A673 (cell line): Measurements from ENCODE around the gene HOXA9. TPM values are rescaled to one million over a fixed set of nuclear protein-coding genes. Genes with fewer than 3 reads are reported as not detected.

Experiments used
- BruUV-seq: library from RNA; stranded (reverse); fragments of 400-500 nt; replicated peaks from 2 replicates; lab custom pipeline; 2021; lab: Mats Ljungman, UMichigan
- CTCF ChIA-PET: fragments of 300-600 bp; sonication (Branson Sonifier 250); formaldehyde crosslinking; loops from one replicate; lab custom pipeline; 2022; ENCODE audit warnings: antibody characterized with exemption; lab: Charles Lee
- POLR2A ChIA-PET: fragments of 300-600 bp; sonication (Branson Sonifier 250); formaldehyde crosslinking; loops from one replicate; lab custom pipeline; 2022; ENCODE audit warnings: antibody characterized with exemption; ENCODE audit not compliant: low non-redundant PET; lab: Charles Lee
- DNase-seq: peaks from one replicate; pipeline ENCODE4 v3.0.0-alpha.2; 2015; ENCODE audit warnings: low spot score
- H3K27ac ChIP-seq: fragments of 200-600 bp; sonication (generic); 2 replicates; pipeline ENCODE4 v1.5.1; 2016; ENCODE audit warnings: mixed run types, low read depth, mild to moderate bottlenecking, mixed read lengths, antibody characterized with exemption, low read length; ENCODE audit not compliant: poor library complexity, severe bottlenecking
- H3K27me3 ChIP-seq: fragments of 200-600 bp; sonication (generic); replicated peaks from 2 replicates; pipeline ENCODE4 v1.6.1; 2017; ENCODE audit warnings: mixed run types, low read depth, mild to moderate bottlenecking, mixed read lengths, antibody characterized with exemption, low read length; ENCODE audit not compliant: insufficient read depth, poor library complexity
- H3K36me3 ChIP-seq: fragments of 200-600 bp; sonication (generic); 2 replicates; pipeline ENCODE4 v1.6.1; 2016; ENCODE audit warnings: mixed run types, mild to moderate bottlenecking, mixed read lengths, antibody characterized with exemption, low read length; ENCODE audit not compliant: insufficient read depth, poor library complexity, severe bottlenecking
- H3K4me1 ChIP-seq: fragments of 200-600 bp; sonication (generic); 2 replicates; pipeline ENCODE4 v1.6.1; 2017; ENCODE audit warnings: mixed run types, mild to moderate bottlenecking, mixed read lengths, antibody characterized with exemption, low read length; ENCODE audit not compliant: insufficient read depth, poor library complexity, severe bottlenecking
- H3K4me3 ChIP-seq: fragments of 200-600 bp; sonication (generic); 2 replicates; pipeline ENCODE4 v1.5.1; 2016; ENCODE audit warnings: low read depth, mixed run types, mild to moderate bottlenecking, mixed read lengths, low read length; ENCODE audit not compliant: poor library complexity, severe bottlenecking
- H3K9me3 ChIP-seq: fragments of 200-600 bp; sonication (generic); 2 replicates; pipeline ENCODE4 v1.6.1; 2016; ENCODE audit warnings: mixed run types, low read depth, mild to moderate bottlenecking, mixed read lengths, antibody characterized with exemption, low read length; ENCODE audit not compliant: poor library complexity, severe bottlenecking
- CTCF ChIP-seq: fragments of 300-800, 200-600 bp; sonication (generic); conservative IDR thresholded peaks from 2 replicates; pipeline ENCODE4 v1.5.1; 2017; ENCODE audit warnings: low read depth, mild to moderate bottlenecking, antibody characterized with exemption, low read length, moderate library complexity, mixed read lengths
- EZH2 ChIP-seq: fragments of 200-600 bp; sonication (generic); IDR thresholded peaks from 2 replicates; pipeline ENCODE4 v1.6.1; 2017; ENCODE audit warnings: borderline replicate concordance, low read depth, mild to moderate bottlenecking, mixed read lengths, antibody characterized with exemption, low read length; ENCODE audit not compliant: poor library complexity, severe bottlenecking
- intact Hi-C: fragments of 100-400 bp; cut with micrococcal nuclease; formaldehyde crosslinking; loops from one replicate; pipeline ENCODE4 v1.10.0; 2022; ENCODE audit not compliant: unreplicated experiment
- total RNA-seq: library from RNA; stranded (reverse); gene quantifications from 2 replicates; pipeline ENCODE4 v1.2.3, GENCODE V29; 2021

Gene HOXA9
- total RNA-seq, 1 experiment from 2014 or later, result not detected

- intact Hi-C loops, result no loop called here
- no peak overlapping the region for H3K27ac ChIP-seq
- TF ChIP-seq EZH2 (no peak), CTCF (no peak)
- no peaks in the 10 kb centered on the region for H3K36me3 ChIP-seq
- H3K4me3 ChIP-seq, result no peak overlapping the region
- POLR2A ChIA-PET, result no interaction called here
- no peak for DNase-seq
- peaks cover 95% of the 10 kb centered on the region for H3K27me3 ChIP-seq
- BruUV-seq, result no TSS peak
- CTCF ChIA-PET, result no interaction called here
- H3K4me1 ChIP-seq, result peaks cover 7% of the 10 kb centered on the region
- no peaks in the 10 kb centered on the region for H3K9me3 ChIP-seq
Measured at GRCh38 chr7:27174874-27175625, 9.7 kb upstream of the HOXA9 start.

DNA sequence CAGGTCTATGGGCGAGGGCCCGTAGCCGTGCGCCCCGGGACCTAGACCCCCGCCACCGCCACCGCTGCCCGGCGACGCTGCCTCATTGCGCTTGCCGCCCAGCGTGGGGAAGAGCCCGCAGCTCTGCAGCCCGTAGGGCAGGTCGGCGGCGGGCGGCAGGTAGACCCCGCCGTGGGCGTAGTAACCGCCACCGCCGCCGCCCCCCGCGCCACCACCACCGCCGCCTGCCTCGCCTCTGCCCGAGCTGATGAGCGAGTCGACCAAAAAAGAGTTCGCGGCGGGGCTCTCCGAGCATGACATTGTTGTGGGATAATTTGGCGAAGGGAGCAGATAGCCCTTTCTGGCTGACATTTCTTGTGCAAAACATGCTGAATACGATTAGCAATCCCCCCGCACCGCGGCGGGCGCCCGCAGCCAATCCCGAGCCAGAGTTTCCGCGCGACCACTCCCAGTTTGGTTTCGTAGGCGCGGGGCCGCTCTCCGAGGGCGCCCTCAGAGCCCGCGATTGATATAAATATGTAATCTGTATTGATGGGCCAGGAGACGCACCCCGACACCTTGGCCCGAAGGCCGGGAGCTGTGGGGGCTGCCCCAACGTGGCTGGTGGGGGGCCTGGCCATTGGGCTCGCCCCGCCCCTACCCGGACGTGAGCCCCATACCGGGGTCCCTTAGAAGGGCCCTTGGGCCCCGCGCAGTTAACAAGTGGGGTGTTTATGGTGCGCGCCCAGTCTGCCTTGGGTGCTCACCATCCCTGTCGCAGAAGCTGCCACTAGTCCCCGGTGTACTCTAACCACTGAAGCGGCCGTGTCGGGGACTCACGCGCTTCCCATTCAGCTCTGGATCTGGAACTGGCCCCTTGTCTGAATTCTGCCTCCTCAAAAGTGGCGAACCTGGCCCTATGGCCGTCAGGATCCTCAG is 8.9 kb upstream of the HOXA9 start, which contains the start of gene HOXA10:
Gene HOXA10 (minus strand): TSS at position 365 of the 918 bp plus-strand sequence. CDS start 14 bp downstream, at position 351.
- peak; percentile 33 for TF ChIP-seq EZH2
- no peak for TF ChIP-seq CTCF
- ChIA-PET CTCF (no interaction called here), POLR2A (no interaction called here)
- no peaks in the 10 kb centered on the region for H3K9me3 ChIP-seq
- H3K27me3 ChIP-seq, result peaks cover 90% of the 10 kb centered on the region
- no TSS peak for BruUV-seq
- peak within 1 kb of the TSS; percentile 41 for H3K4me3 ChIP-seq
- DNase-seq, result no peak
- no peak within 1 kb of the TSS for H3K27ac ChIP-seq
- intact Hi-C loops, result no loop called here
- H3K36me3 ChIP-seq, result no peaks in the 10 kb centered on the region
- peaks cover 7% of the 10 kb centered on the region for H3K4me1 ChIP-seq

GRCh38 chr7:27173511-27173955 is 8.2 kb upstream of the HOXA9 start:
- Histone ChIP-seq H3K4me1 (peaks cover 7% of the 10 kb centered on the region), H3K9me3 (no peaks in the 10 kb centered on the region), H3K27me3 (peaks cover 86% of the 10 kb centered on the region), H3K27ac (no peak overlapping the region), H3K36me3 (no peaks in the 10 kb centered on the region), H3K4me3 (peak overlapping the region; percentile 41)
- ChIA-PET POLR2A (no interaction called here), CTCF (no interaction called here)
- TF ChIP-seq CTCF (no peak), EZH2 (peak; percentile 96)
- DNase-seq, result no peak
- BruUV-seq, result no TSS peak
- intact Hi-C loops, result no loop called here
